Bronchial epithelial cell (primary cell): ENCODE measurements around the gene MYO6. TPM values are rescaled to one million over a fixed set of nuclear protein-coding genes. Genes with fewer than 3 reads are reported as not detected.

ENCODE experiments used
- DNase-seq: peaks from one replicate; pipeline ENCODE4 v3.0.0-alpha.2; 2010; ENCODE audit warnings: low read depth
- FAIRE-seq: peaks from 2 replicates; lab custom pipeline; 2011; peaks lifted over from hg19 to GRCh38; lab: Jason Lieb, UNC
- H3K27me3 ChIP-seq: 2 replicates; pipeline ENCODE4 v1.5.1; 2011; ENCODE audit warnings: low read length; ENCODE audit not compliant: control insufficient read depth, insufficient read depth
- H3K36me3 ChIP-seq: 2 replicates; pipeline ENCODE4 v1.5.1; 2011; ENCODE audit warnings: low read length; ENCODE audit not compliant: control insufficient read depth, insufficient read depth
- H3K4me3 ChIP-seq: 2 replicates; pipeline ENCODE4 v1.5.1; 2011; ENCODE audit warnings: mild to moderate bottlenecking, low read depth, low read length, control low read depth
- total RNA-seq: library from RNA; depleted of rRNA; stranded (reverse); fragments of >200 nt; gene quantifications from 2 replicates; pipeline ENCODE4 v1.2.1, GENCODE V29; 2014
- TF ChIP-seq, protein P1 (sequence below): IDR thresholded peaks from 2 replicates; pipeline ENCODE4 v1.5.1; 2011; ENCODE audit warnings: mild to moderate bottlenecking, moderate library complexity, low read length, control low read depth, inconsistent platforms; ENCODE audit not compliant: insufficient read depth, severe bottlenecking

The MYO6 gene
- total RNA-seq, 1 donor from 2014 or later = 13.7 TPM

DNA sequence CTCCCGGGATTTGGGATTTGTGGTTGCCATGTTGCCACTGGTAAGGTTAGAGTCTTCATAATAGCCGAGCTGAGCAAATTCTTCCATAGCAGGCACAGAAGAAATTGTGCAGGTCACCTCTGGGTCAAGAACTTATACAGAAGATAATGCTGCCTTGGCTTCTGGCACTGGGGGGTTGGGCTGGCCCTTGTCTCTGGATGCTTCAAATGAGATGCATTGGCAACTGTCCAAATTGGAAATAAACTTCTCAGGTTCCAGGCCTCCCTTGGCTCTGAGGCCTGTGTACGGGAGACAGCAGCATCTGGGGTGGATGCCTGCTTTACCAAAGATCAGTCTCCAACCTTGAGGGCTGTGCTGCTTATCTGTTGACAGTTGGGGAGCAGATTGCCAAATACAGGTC is 26.2 kb downstream of the MYO6 start:
- Histone ChIP-seq H3K27me3 (no peaks in the 10 kb centered on the region), H3K4me3 (no peak overlapping the region), H3K36me3 (no peaks in the 10 kb centered on the region)
- TF ChIP-seq, protein P1, sequence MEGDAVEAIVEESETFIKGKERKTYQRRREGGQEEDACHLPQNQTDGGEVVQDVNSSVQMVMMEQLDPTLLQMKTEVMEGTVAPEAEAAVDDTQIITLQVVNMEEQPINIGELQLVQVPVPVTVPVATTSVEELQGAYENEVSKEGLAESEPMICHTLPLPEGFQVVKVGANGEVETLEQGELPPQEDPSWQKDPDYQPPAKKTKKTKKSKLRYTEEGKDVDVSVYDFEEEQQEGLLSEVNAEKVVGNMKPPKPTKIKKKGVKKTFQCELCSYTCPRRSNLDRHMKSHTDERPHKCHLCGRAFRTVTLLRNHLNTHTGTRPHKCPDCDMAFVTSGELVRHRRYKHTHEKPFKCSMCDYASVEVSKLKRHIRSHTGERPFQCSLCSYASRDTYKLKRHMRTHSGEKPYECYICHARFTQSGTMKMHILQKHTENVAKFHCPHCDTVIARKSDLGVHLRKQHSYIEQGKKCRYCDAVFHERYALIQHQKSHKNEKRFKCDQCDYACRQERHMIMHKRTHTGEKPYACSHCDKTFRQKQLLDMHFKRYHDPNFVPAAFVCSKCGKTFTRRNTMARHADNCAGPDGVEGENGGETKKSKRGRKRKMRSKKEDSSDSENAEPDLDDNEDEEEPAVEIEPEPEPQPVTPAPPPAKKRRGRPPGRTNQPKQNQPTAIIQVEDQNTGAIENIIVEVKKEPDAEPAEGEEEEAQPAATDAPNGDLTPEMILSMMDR = no peak
- DNase-seq (no peak), FAIRE-seq (no peak)

DNA sequence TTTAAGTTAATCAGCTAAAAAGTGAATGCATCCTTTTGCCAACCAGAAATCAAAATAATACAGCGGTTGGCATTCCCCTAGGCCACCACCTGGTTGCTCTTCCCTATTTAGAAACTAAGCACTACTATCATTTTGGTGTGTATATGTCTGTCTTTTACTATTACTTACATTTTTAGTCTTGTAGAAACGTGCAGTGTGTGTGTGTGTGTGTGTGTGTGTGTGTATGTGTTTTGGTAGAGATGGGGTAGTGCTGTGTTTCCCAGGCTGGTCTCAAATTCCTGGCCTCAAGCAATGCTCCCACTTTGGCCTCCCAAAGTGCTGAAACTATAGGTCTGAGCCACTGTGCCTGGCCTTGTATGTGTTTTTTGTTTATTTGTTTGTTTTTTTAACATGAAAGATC is 27.4 kb downstream of the MYO6 start:
- TF ChIP-seq, protein P1 = no peak
- H3K4me3 ChIP-seq = no peak overlapping the region
- H3K27me3 ChIP-seq = no peaks in the 10 kb centered on the region
- H3K36me3 ChIP-seq = no peaks in the 10 kb centered on the region
- FAIRE-seq (no peak), DNase-seq (no peak)

DNA sequence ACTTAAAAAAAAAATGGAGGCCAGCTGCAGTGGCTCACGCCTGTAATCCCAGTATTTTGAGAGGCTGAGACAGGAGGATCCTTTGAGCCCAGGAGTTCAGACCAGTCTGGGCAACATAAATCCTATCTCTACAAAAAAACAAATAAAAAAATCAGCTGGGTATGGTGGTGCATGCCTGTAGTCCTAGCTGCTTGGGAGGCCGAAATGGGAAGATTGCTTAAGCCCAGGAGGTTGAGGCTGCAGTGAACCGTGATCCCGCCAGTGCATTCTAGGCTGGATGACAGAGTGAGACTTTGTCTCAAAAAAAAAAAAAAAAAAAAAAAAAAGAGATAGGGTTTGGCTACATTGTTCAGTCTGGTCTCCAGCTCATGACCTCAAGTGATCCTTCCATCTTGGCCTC is 29.7 kb downstream of the MYO6 start:
- Histone ChIP-seq H3K27me3 (no peaks in the 10 kb centered on the region), H3K36me3 (no peaks in the 10 kb centered on the region), H3K4me3 (no peak overlapping the region)
- TF ChIP-seq, protein P1 = no peak
- DNase-seq (no peak), FAIRE-seq (no peak)

DNA sequence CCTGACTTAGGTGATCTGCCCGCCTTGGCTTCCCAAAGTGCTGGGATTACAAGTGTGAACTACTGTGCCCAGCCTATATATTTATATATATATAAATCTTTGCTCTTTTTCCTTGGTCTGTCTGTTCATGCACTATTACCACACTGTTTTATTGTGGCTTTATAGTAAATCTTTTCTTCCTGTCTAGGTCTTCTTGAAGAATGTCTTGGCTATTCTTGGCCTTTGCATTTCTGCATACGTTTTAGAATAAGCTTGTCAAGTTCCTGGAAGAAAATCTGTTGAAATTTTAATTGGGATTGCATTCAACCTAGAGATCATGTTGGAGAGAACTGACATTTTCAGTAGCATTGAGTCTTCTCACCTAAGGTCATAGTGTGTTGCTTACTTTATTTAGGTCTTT is 37.1 kb downstream of the MYO6 start:
- DNase-seq (no peak), FAIRE-seq (no peak)
- TF ChIP-seq, protein P1 = no peak
- Histone ChIP-seq H3K4me3 (no peak overlapping the region), H3K27me3 (no peaks in the 10 kb centered on the region), H3K36me3 (no peaks in the 10 kb centered on the region)

DNA sequence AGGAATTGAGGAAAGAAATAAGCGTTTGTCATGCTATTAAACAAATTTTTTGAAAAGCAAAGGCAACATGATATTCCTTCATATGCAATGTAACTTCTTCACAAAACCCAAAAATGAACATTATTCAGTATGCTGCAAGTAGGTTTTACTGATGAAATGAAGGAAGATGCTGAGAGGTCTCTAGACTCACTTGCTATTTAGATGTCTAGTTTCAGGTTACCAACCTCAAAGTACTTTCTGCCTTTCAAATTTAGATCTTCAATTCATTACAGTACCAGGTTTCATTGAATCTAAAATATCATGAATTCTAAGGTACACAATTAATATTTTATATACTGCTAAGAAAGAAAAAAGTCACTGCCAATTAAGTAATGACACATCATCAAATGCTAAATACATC is 39.9 kb downstream of the MYO6 start:
- FAIRE-seq = no peak
- no peak for DNase-seq
- no peak overlapping the region for H3K4me3 ChIP-seq
- no peaks in the 10 kb centered on the region for H3K36me3 ChIP-seq
- H3K27me3 ChIP-seq = no peaks in the 10 kb centered on the region
- TF ChIP-seq, protein P1 = no peak

DNA sequence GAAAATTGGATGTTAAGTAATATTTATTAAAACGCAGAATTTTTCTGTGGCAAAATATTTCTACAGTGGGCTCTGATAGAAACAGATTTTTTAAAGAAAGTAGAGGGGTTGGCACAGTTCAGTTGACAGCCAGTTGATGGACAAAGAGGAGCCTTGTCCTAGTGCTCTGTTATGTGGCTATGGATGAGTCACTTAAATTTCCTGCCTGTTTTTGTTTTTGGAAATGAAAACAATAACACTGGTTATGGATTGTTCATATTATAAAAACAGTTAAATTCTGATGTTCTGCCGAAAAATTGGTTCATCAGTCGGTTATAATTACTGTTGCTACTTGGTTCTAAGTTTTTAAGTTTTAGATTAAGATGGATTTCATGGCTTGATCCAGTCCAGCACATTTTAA is 42.8 kb downstream of the MYO6 start:
- Histone ChIP-seq H3K27me3 (no peaks in the 10 kb centered on the region), H3K36me3 (no peaks in the 10 kb centered on the region), H3K4me3 (no peak overlapping the region)
- DNase-seq (peak; percentile 13), FAIRE-seq (no peak)
- TF ChIP-seq, protein P1 = no peak
